GM18508 (cell line): Measurements from ENCODE around the gene CDK5.

Experiments used
- ATAC-seq: cut with Tn5 transposase; IDR thresholded peaks from one replicate; pipeline ENCODE4 v1.9.1; 2021; ENCODE audit warnings: moderate number of reproducible peaks; ENCODE audit not compliant: insufficient read depth, unreplicated experiment

CDK5 gene

GRCh38 chr7:151057506-151057988 lies at the start of gene CDK5:
Gene CDK5 (minus strand): TSS chr7:151057897. CDS start chr7:151057848, 49 bp downstream.
- ATAC-seq: peak; percentile 13

GRCh38 chr7:151104411-151105235 lies 46.9 kb upstream of the CDK5 start:
- no peak for ATAC-seq

DNA sequence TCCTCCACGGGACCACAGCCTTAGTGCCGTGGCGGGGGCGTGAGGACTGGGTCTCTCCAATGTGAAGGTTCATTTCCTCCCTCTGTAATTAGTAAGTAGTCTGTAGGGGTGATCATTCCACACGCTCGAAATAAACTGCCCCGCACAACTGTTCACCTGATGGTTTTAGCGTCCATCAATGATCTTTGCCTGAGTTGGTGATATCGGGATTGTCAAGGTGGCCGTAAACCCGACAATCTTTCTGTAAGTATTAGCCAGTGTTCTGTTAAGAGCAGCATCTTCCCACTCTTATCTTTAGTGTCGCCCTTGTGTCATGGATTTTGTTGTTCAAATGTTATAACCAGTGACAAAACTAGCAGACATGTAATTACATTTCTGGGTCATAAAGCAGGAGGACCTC lies 46.3 kb upstream of the CDK5 start:
- ATAC-seq: no peak

- no peak for ATAC-seq
These were observed 45.3 kb upstream of the CDK5 start for GRCh38 chr7:151102991-151103390.

DNA sequence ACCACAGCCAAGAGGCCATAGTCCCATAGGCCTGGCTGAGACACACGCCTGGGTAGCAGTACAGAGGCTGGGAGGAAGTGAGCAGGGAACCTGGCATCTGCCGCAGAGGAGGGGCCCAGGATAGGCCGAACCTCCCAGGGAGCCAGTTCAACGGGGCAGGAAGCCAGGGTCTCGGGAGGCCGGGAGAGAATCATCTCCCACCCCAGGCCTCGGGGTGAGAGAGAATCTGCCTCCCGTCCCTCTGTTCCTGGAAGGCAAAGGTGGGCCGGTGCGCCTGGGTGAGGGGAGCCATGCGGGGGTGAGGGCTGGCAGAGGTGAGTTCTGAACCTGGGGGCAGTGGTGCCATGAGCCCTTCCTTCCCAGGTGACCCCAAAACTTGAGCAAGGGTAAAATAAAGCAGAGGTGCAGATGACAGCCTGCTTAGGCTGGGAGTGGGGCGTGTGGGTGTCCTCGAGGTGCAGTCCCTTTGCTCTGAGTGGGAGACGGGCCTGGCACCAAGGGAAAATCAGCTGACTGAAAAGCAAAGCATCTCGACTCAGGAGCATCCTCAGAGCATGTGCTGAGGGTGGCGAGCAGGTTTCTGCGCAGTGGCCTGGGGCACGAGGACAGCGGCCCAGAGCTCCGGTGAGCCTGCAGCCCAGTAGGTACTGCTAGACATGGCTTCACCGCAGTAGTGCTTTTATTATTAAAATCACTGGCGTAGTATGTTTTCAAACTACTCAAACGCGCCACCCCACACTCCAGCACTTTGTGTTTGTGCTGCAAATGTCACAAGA lies 44.1 kb upstream of the CDK5 start:
- no peak for ATAC-seq

DNA sequence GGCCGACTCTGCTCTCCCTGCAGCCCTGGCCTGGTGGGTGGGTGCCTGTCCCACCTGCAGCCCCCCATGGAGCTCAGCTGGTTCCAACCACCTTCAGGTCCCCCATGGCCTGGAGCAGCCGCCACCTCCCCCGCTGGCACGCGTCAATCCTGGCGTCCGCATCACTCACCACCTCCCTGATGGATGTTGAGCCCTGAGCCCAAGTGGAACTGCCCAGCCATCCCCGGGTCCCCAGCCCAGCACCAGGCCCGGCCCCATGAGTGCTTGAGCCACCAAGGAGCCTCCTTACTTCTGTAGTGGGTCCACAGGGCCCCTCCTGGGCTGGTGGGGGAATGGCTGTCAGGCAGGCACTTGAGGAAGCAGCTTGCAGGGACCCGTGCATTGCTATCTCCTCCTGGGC lies 43.2 kb upstream of the CDK5 start:
- ATAC-seq: no peak

GRCh38 chr7:151099486-151100211 lies 42.0 kb upstream of the CDK5 start:
- no peak for ATAC-seq

DNA sequence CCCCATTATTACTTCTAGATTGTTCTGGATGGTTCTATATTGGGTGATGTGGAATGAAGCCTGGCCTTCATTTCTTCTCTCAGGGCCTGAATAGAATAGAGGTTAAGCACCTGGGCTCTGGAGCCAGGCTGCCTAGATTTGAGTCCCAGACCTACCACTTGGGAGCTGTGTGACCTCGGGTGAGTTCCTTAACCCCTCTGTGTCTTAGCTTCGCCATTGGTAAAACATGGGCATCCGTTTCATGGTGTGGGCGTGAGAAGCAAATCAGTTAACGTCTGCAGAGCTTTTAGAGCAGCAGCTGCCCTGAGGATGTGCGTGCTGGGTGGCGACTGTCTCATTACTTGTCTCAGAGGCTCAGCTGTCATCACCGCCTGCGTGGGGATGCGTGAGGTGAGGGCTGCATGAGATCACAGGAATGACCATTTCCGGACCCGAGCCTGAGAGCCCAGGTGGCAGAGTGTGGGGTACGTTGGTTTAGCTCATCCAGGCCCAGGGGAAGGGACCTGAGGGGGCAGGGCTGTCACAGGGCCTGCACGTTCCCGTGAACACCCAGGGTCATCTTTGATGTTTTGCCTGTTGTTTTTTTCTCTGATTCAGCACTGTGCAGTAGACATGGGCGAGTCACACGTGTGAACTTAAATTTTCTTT lies 38.3 kb upstream of the CDK5 start:
- ATAC-seq: no peak

GRCh38 chr7:151095123-151095797 lies 37.6 kb upstream of the CDK5 start:
- no peak for ATAC-seq

GRCh38 chr7:151094675-151095074 lies 37.0 kb upstream of the CDK5 start:
- ATAC-seq: no peak

DNA sequence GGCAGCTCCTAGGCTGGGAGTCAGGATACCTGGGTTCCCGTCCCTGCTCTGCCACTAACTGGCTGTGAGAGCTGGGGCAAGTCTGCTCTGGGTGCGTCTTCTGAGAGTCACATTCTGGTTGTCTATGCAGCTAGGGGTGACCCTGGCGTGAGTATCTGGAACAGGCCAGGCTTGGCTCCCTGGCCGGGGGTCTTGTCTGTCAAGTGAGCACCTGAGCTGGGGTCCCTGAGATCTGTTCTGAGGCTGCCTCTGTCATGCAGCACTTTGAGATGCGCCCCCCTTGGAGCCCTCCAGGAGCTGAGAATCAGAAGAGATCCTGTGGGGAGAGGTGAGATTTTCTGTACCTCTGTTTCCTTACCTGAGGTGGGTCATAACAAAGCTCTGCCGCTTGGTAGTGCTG lies 36.1 kb upstream of the CDK5 start:
- no peak for ATAC-seq

DNA sequence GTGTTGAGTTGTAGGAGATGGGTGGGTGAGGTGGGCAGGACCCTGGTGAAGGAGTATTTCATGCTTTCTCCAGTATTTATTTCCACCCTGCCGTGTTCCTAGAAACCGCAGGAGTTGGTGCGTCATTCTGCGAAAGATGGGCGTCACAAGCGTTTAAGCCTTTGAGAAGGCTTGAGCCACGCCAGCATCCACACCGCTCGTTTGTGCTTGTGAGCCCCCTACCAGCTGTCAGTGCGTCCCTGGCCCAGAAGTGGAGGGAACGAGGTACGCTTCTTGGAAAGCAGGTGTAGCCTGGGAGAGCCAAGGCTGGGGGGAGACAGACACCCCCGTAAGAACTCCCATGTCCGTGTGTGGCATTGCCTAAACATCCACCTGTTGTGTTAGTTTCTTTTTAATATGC lies 34.3 kb upstream of the CDK5 start:
- ATAC-seq: no peak

- ATAC-seq: no peak
These were observed 33.7 kb upstream of the CDK5 start for GRCh38 chr7:151091431-151091830.

DNA sequence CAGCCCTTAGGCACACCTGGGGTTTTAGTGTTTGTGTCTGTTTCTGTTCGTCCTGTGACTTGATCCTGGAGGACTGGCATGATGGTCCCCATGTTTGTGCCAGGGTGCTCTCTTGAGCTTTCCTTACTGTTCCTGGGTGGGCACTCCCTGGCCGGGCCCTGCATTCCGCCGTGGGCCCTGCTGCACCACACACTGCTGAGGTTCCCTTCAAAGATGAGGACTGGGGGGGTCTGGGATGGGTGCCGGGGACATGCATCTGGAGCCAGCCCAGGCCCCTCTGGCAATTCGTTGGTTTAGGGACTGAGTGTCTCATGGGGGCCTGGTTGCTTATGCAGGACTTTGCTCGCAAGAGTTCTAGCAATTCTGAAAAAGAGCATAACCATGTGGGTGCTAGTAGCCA lies 33.3 kb upstream of the CDK5 start:
- ATAC-seq: no peak

- no peak for ATAC-seq
These were observed 32.4 kb upstream of the CDK5 start for GRCh38 chr7:151089893-151090730.

GRCh38 chr7:151088856-151089699 lies 31.4 kb upstream of the CDK5 start:
- no peak for ATAC-seq

- ATAC-seq: no peak
These were observed 30.5 kb upstream of the CDK5 start for GRCh38 chr7:151088019-151088855.
